Fibroblast of peridontal ligament (primary cell): ENCODE results near the gene CLTRN.
"Not testable (repeated sequence)": the region's sequence is repeated elsewhere in the genome, so short reads cannot be mapped to it uniquely, and the experiment has no call there.

Experiments used
- DNase-seq: peaks from one replicate; pipeline ENCODE4 v3.0.0-alpha.2; 2010; ENCODE audit errors: extremely low read depth

The CLTRN gene

DNA sequence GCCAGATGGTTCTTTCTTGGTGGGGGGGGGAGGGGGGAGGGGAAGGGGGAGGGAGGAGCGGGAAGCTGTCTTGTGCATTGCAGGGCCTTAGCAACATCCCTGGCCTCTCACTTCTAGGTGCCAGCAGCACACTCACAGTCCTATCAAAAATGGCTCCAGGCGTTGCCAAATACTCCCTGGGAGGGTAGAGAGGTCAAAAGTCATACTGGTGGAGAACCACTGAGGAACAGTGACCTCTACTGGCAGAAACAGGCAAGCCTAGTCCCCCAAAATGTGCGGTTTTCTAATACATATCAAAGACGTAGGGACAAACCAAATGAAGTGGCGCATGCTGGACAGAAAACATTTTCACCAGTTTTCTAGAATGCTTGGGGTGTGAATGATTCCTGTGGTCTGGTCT, 17.1 kb downstream of the CLTRN start:
- not testable (repeated sequence) for DNase-seq

DNA sequence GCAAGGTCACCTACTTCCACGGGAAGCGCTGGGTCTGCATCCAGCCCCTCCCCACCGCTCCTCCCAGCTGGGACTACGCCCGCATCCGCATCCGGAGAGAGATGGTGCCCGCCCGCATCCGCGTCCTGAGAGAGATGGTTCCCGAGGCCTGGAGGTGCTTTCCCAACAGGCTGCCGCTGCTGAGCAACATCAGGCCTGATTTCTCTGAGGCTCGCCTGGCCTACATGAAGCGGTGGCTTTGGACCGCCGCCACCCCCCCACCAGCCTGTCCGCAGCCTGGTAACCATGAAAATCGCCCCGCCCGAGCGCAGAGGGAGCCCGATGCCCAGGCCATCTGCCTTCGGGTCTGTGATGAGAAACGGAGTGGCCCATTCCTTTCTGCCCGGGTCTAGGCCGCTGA, 18.1 kb downstream of the CLTRN start:
- DNase-seq = no peak

GRCh38 chrX:15646031-15646430, 18.6 kb downstream of the CLTRN start:
- no peak for DNase-seq

GRCh38 chrX:15645266-15645665, 19.3 kb downstream of the CLTRN start:
- no peak for DNase-seq

- DNase-seq = no peak
Measured at GRCh38 chrX:15644560-15644872, 20.1 kb downstream of the CLTRN start.

GRCh38 chrX:15643786-15644559, 20.6 kb downstream of the CLTRN start:
- DNase-seq = no peak

GRCh38 chrX:15631637-15632036, 33.0 kb downstream of the CLTRN start:
- no peak for DNase-seq

DNA sequence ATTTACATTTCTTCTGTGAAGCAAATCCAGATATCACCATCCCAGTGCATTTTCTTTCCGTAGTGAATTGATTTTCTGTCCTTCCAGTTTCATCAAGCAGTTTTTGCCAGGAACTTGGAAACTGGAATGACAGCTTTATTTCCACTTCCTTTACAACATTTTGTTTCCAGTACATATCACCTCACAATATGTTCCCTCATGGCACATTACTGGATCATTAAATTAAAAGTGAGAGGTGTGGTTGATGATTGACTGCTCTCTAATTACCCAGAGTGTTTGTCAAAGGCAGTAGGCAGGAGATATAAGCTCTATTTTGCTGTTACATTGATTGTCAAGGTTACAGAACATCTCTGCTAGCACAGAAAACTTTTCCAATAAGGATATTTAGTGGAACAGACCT, 41.6 kb downstream of the CLTRN start:
- no peak for DNase-seq

DNA sequence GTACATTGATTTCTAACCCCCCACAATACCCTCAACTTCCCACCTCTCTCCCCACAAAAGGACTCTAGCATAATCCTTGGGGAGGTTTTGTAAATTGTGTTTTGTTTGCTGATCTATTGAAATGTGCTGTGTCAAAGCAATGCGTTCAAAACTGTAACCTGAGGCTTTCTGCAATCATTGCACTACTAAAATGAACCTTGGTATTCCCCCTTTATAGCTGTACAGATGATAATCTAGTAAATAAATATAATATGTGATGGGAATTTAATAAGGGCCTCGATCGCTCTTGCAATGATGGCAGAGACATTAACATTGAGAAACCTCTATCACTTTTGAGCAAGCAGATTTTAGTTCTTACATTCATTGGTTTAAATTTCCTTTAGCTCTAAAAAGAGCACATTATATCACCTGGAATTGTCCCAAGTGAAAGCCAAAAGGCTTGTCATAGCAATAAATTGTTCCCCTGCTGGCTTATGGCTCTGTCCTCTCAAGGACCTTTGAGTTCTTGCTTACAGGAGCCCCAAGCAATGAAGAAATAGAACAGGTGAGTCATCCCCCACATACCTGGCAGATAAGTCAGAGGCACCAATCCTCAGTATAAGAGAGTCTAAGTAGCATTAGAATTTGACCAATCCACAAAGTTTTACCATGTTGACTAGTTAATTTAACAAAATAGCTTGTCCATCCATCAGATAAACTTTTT, 45.4 kb downstream of the CLTRN start:
- no peak for DNase-seq

- no peak for DNase-seq
Measured at GRCh38 chrX:15617111-15617510, 47.5 kb downstream of the CLTRN start.

DNA sequence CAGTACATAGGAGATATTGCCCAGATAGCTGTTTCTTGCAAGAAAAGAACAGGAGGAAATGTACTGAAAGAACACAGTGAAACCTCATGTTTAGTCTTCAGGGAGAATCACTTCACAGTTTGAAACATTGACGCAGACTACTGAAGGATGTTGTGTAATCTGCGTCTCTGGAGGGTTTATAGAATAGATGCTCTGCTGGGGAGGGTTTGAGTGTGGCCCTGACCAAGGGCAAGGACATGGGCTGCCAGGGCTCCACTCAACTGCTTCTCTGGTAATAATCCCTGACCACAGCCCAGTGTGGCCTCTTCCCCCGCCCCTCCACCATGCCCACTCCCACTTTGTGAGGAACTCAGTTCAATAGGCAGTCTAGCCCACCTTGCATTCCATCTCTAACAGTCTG, 48.1 kb downstream of the CLTRN start:
- DNase-seq = peak; percentile 7

DNA sequence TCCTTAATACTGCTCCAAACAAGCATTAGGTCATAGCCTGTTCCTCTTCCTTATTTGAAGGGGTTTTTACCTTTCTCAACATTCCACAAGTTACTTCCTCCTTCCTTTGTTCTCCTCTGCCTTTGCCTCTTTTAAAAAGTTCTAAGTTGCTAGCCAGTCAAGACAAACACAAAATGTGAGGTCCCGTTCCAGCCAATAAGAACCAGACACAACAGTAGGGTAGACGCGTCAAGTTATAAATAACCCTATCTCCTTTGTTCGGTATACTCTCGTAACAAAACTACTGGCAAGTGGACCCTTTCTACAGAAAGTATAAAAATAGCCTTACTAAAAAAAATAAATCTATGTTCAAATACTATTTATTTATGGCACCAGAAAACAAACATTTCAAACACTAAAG, 57.5 kb downstream of the CLTRN start:
- no peak for DNase-seq

DNA sequence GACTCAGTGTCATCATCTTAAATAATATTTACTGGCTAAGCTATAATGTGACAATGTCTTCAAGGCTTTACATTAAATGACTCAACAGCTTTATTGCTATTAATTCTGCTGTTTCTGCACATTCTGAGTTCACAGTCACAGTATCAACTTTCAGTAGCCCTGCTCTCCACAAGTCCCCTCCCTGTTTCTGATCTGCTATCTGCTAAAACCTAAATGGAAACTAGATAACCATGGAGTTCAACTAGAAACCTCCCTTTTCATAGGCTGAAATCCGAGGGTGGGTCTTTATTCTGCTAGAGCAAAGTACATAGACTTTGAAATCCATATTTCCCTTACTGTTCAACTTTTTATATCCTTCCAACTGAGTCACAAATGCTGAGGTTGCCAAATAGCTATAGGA, 58.5 kb downstream of the CLTRN start:
- DNase-seq = no peak

DNA sequence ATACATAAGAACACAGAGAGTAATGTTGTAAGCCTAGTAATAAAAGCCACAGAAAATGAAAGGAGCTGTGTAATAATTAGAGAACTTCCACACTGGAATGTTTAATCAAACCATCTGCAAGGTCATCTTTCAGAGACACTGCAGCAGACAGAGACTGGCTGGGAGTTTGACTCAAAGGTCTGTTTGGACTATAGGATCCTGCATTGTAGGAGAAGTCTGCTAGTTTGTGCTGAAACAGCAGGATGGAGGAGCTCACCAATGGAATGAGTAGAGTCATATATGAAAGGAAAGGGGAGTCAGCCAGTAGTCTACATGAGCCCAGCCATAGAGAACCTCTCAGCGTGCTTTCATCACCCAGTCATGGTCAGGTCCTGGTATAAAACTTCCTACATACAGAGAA, 59.4 kb downstream of the CLTRN start:
- DNase-seq = no peak

GRCh38 chrX:15602761-15603160, 61.8 kb downstream of the CLTRN start:
- DNase-seq = no peak

- DNase-seq = no peak
Measured at GRCh38 chrX:15601932-15602331, 62.7 kb downstream of the CLTRN start.

DNA sequence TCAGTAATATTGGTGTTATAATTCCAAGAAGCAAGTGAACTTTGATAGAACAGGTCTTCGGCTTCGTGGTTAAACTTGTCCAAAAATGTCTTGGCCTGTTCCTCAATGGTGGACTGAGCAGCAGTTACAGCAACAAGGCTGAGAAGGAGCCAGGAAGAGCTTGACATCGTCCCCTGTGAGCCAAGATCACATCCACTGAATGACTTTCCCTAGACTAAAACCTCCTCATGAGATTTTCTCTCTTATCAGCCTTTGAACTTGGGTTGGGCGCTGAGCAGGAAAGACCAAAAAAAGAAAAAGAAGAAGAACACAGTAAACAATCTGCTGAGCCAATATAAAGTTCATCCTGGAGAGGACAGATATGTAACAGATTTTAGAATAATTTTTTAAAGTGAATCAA, 63.9 kb downstream of the CLTRN start, which contains the start of gene ACE2:
ACE2 (minus strand) TSS at position 216 of the 400 bp plus-strand sequence; CDS start at position 167, 49 bp downstream.
- no peak for DNase-seq

- no peak for DNase-seq
Measured at GRCh38 chrX:15600049-15600448, 64.6 kb downstream of the CLTRN start.

DNA sequence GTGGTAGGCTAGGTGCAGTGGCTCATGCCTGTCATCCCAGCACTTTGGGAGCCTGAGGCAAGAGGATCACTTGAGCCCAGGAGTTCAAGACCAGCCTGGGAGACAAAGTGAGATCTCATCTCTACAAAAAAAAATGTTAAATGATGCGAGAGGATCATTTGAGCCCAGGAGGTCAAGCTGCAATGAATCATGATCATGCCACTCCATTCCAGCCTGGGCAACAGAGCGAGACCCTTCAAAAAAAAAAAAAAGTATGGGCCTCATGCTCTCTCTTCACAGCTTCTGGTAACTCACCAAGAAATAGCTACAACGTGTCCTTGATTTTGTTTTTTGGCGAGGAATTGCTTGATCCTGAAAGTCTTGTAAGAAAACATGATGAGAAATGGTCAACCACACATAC, 65.1 kb downstream of the CLTRN start:
- DNase-seq = no peak

- DNase-seq = no peak
Measured at GRCh38 chrX:15598026-15598425, 66.6 kb downstream of the CLTRN start.

DNA sequence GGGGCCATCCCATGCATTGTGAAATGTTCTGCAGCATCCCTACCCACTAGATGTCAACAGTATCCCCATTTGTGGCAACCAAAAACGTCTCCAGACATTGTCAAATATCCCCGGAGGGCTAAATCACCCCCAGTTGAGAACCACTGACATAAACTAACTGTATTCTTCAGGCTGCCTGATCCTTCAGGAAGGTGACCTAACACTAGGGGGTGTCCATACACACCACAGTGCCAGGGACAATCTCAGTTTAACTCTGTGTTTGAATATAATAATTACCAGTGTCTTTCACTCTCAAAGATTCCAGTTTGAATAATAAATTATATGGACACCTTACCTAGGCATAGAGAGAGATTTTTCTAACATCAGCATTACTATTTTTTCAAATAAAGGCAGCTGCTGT, 70.2 kb downstream of the CLTRN start:
- no peak for DNase-seq

GRCh38 chrX:15579778-15580747, 84.5 kb downstream of the CLTRN start:
- no peak for DNase-seq
